Panc1 (cell line): ENCODE results near the gene EFNB1. TPM values are rescaled to one million over a fixed set of nuclear protein-coding genes. Genes with fewer than 3 reads are reported as not detected.

Source experiments
- ATAC-seq: fragments of 200-7000 bp; cut with Tn5 transposase; 2 replicates; pipeline ENCODE4 v1.9.1; 2020; ENCODE audit warnings: mild to moderate bottlenecking, moderate library complexity
- BruUV-seq: library from RNA; stranded (reverse); fragments of 400-500 nt; replicated peaks from 2 replicates; lab custom pipeline; 2021; lab: Mats Ljungman, UMichigan
- CTCF ChIA-PET: fragments of 300-600 bp; sonication (Branson Sonifier 250); formaldehyde crosslinking; loops from one replicate; lab custom pipeline; 2022; ENCODE audit warnings: antibody characterized with exemption; lab: Charles Lee
- POLR2A ChIA-PET: fragments of 300-600 bp; sonication (Branson Sonifier 250); formaldehyde crosslinking; loops from one replicate; lab custom pipeline; 2022; ENCODE audit warnings: antibody characterized with exemption; lab: Charles Lee
- DNase-seq: peaks from one replicate; pipeline ENCODE4 v3.0.0-alpha.2; 2010; ENCODE audit warnings: low read depth, low spot score
- H3K27ac ChIP-seq: 2 replicates; pipeline ENCODE4 v1.5.1; 2011; ENCODE audit warnings: mild to moderate bottlenecking, low read length, inconsistent platforms
- H3K27me3 ChIP-seq: fragments of 200-500 bp; sonication (Bioruptor generic); 2 replicates; pipeline ENCODE4 v1.6.0; 2014; ENCODE audit warnings: low read length, inconsistent platforms; ENCODE audit not compliant: control insufficient read depth, insufficient read depth
- H3K36me3 ChIP-seq: fragments of 200-500 bp; sonication (Bioruptor generic); 2 replicates; pipeline ENCODE4 v1.5.1; 2014; ENCODE audit warnings: inconsistent platforms, mild to moderate bottlenecking, low read length, moderate library complexity; ENCODE audit not compliant: control insufficient read depth, insufficient read depth
- H3K4me1 ChIP-seq: 2 replicates; pipeline ENCODE4 v1.5.1; 2011; ENCODE audit warnings: inconsistent platforms, mild to moderate bottlenecking, low read length, moderate library complexity; ENCODE audit not compliant: control insufficient read depth, insufficient read depth
- H3K4me3 ChIP-seq, 2 experiments: 2 replicates each; pipeline ENCODE4 v1.5.1; 2011 to 2012; ENCODE audit warnings: low read depth in 2 of 2, low read length in 2 of 2, mild to moderate bottlenecking in 2 of 2, inconsistent platforms in 1 of 2, moderate library complexity in 1 of 2
- H3K9me3 ChIP-seq: fragments of 200-500 bp; sonication (Bioruptor generic); 2 replicates; pipeline ENCODE4 v1.5.1; 2014; ENCODE audit warnings: low read depth, mild to moderate bottlenecking, inconsistent platforms, low read length, moderate library complexity; ENCODE audit not compliant: control insufficient read depth, insufficient read depth
- CTCF ChIP-seq: fragments of 450-650 bp; IDR thresholded peaks from 2 replicates; pipeline ENCODE4 v1.5.1; 2017; ENCODE audit warnings: mild to moderate bottlenecking
- POLR2AphosphoS5 ChIP-seq: IDR thresholded peaks from 2 replicates; pipeline ENCODE4 v1.6.1; 2012; ENCODE audit warnings: mild to moderate bottlenecking, low read depth, low read length, moderate library complexity
- SIN3A ChIP-seq: IDR thresholded peaks from 2 replicates; pipeline ENCODE4 v1.6.1; 2012; ENCODE audit warnings: low read depth, mild to moderate bottlenecking, low read length, moderate library complexity, borderline replicate concordance; ENCODE audit not compliant: insufficient read depth
- TCF7L2 ChIP-seq: IDR thresholded peaks from 2 replicates; pipeline ENCODE4 v1.6.1; 2011; ENCODE audit warnings: mild to moderate bottlenecking, low read depth, low read length, inconsistent platforms
- in situ Hi-C: cut with HindIII; loops from 2 replicates; pipeline ENCODE4 v1.10.0; 2016; ENCODE audit warnings: low sequenced_read_pairs, low pct_unique_long_range_greater_than_20kb
- intact Hi-C: fragments of 100-400 bp; cut with micrococcal nuclease; formaldehyde crosslinking; loops from one replicate; pipeline ENCODE4 v1.10.0; 2022; ENCODE audit not compliant: unreplicated experiment
- total RNA-seq: library from RNA; stranded (reverse); gene quantifications from one replicate; pipeline ENCODE4 v1.2.1, GENCODE V29; 2021; ENCODE audit not compliant: unreplicated experiment
- TF ChIP-seq, protein P1 (sequence below), 2 experiments: IDR thresholded peaks; 2 replicates each; pipeline ENCODE4 v1.6.1; 2011 to 2012; ENCODE audit warnings: low read depth in 2 of 2, control low read depth in 1 of 2, low read length in 1 of 2, mild to moderate bottlenecking in 1 of 2, moderate library complexity in 1 of 2; ENCODE audit not compliant: insufficient read depth in 1 of 2

The EFNB1 gene
- total RNA-seq, 1 experiment from 2014 or later, result 12.9 TPM

- H3K27me3 ChIP-seq, result no peaks in the 10 kb centered on the region
- no TSS peak for BruUV-seq
- intact Hi-C loops (no loop called here), in situ Hi-C loops (no loop called here)
- no peak for TF ChIP-seq TCF7L2
- TF ChIP-seq, protein P1, sequence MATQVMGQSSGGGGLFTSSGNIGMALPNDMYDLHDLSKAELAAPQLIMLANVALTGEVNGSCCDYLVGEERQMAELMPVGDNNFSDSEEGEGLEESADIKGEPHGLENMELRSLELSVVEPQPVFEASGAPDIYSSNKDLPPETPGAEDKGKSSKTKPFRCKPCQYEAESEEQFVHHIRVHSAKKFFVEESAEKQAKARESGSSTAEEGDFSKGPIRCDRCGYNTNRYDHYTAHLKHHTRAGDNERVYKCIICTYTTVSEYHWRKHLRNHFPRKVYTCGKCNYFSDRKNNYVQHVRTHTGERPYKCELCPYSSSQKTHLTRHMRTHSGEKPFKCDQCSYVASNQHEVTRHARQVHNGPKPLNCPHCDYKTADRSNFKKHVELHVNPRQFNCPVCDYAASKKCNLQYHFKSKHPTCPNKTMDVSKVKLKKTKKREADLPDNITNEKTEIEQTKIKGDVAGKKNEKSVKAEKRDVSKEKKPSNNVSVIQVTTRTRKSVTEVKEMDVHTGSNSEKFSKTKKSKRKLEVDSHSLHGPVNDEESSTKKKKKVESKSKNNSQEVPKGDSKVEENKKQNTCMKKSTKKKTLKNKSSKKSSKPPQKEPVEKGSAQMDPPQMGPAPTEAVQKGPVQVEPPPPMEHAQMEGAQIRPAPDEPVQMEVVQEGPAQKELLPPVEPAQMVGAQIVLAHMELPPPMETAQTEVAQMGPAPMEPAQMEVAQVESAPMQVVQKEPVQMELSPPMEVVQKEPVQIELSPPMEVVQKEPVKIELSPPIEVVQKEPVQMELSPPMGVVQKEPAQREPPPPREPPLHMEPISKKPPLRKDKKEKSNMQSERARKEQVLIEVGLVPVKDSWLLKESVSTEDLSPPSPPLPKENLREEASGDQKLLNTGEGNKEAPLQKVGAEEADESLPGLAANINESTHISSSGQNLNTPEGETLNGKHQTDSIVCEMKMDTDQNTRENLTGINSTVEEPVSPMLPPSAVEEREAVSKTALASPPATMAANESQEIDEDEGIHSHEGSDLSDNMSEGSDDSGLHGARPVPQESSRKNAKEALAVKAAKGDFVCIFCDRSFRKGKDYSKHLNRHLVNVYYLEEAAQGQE (IDR thresholded peaks at IDR 0.05; ENCODE audit: insufficient read depth in 1 of 2, low read depth in 2 of 2, low read length in 1 of 2), result no peak
- TF ChIP-seq POLR2AphosphoS5, result no peak
- TF ChIP-seq SIN3A, result no peak
- TF ChIP-seq CTCF, result no peak
- ChIA-PET CTCF (no interaction called here), POLR2A (no interaction called here)
- no peaks in the 10 kb centered on the region for H3K9me3 ChIP-seq
- no peak overlapping the region for H3K4me3 ChIP-seq
- no peak for ATAC-seq
- H3K36me3 ChIP-seq, result no peaks in the 10 kb centered on the region
- no peak overlapping the region for H3K27ac ChIP-seq
- no peaks in the 10 kb centered on the region for H3K4me1 ChIP-seq
- DNase-seq, result no peak
Measured at GRCh38 chrX:68880846-68881552, 52.2 kb downstream of the EFNB1 start.

DNA sequence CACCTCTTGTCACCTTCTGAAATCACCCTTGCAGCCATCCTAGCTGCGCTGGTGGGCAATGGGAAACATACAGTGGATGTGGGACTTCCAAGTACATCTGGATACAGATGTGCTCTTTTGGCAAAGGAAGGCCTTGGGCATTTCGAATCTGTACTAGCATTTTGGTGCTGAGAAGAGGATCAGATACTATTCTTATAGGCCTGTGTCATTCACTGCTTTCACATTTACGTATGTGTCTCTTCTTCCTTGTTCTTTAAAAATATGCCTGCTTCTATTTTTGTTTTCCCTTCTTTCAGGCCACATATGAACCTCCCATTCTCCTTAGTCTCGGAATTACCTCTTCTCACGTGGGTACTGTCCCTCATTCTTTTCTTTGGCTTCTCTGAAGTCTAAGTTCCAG is 53.1 kb downstream of the EFNB1 start:
- no peaks in the 10 kb centered on the region for H3K9me3 ChIP-seq
- DNase-seq, result no peak
- H3K27me3 ChIP-seq, result no peaks in the 10 kb centered on the region
- ChIA-PET POLR2A (no interaction called here), CTCF (no interaction called here)
- no peak for ATAC-seq
- no peaks in the 10 kb centered on the region for H3K36me3 ChIP-seq
- no peak overlapping the region for H3K4me3 ChIP-seq
- TF ChIP-seq, protein P1 (IDR thresholded peaks at IDR 0.05; ENCODE audit: insufficient read depth in 1 of 2, low read depth in 2 of 2, low read length in 1 of 2), result no peak
- TF ChIP-seq POLR2AphosphoS5, result no peak
- no peak for TF ChIP-seq TCF7L2
- no peak for TF ChIP-seq SIN3A
- TF ChIP-seq CTCF, result no peak
- BruUV-seq, result no TSS peak
- no peak overlapping the region for H3K27ac ChIP-seq
- intact Hi-C loops (no loop called here), in situ Hi-C loops (no loop called here)
- H3K4me1 ChIP-seq, result no peaks in the 10 kb centered on the region
